Lower leg skin (tissue), 4 donors: ENCODE data around the gene SBNO1. TPM values are rescaled to one million over a fixed set of nuclear protein-coding genes. Genes with fewer than 3 reads are reported as not detected.

Experiments
- DNase-seq, 2 donors: peaks; one replicate each; pipeline ENCODE4 v3.0.0-alpha.2; 2019; ENCODE audit warnings: low spot score in 2 of 2
- H3K4me3 ChIP-seq: fragments of 200-600 bp; sonication (generic); 2 replicates; pipeline ENCODE4 v1.5.1; 2017; ENCODE audit warnings: mild to moderate bottlenecking, low read depth; ENCODE audit not compliant: poor library complexity, severe bottlenecking
- CTCF ChIP-seq, 3 donors: fragments of 450-650 bp; IDR thresholded peaks; one replicate each; pipeline ENCODE4 v1.5.1; 2016; ENCODE audit warnings: antibody characterized with exemption in 3 of 3, mild to moderate bottlenecking in 3 of 3, moderate library complexity in 2 of 3
- POLR2A ChIP-seq, 2 donors: fragments of 450-650 bp; IDR thresholded peaks; one replicate each; pipeline ENCODE4 v1.6.1; 2016 to 2017; ENCODE audit warnings: antibody characterized with exemption in 2 of 2, mild to moderate bottlenecking in 1 of 2, moderate library complexity in 1 of 2
- WGBS, 2 donors: methylation state at CpG; one replicate each; pipeline ENCODE4 v1.1.5; 2018; 5-methylcytosine and 5-hydroxymethylcytosine counted together
- intact Hi-C: fragments of 100-400 bp; cut with DNase I; formaldehyde crosslinking; loops from one replicate; pipeline ENCODE4 v1.15.0; 2023; ENCODE audit warnings: low total_unique reads
- total RNA-seq, 4 donors: library from RNA; depleted of rRNA; stranded (reverse); fragments of >200 nt; gene quantifications; one replicate each; pipeline ENCODE4 v1.1.0, GENCODE V29; 2016

The SBNO1 gene
- total RNA-seq, 4 donors from 2014 or later, result 18.6 to 22.3 (median 20.8) TPM

- DNase-seq, result no peak
- intact Hi-C loops, result no loop called here
- H3K4me3 ChIP-seq, result no peak overlapping the region
- WGBS, 2 donors, result 85 to 86% methylated on average over 14 to 15 of the region's 15 CpGs
- TF ChIP-seq CTCF (IDR thresholded peaks at IDR 0.05) (no peak), POLR2A (IDR thresholded peaks at IDR 0.05) (no peak)
Measured at GRCh38 chr12:123401753-123402683, 37.4 kb upstream of the SBNO1 start.

GRCh38 chr12:123399255-123399617, 34.6 kb upstream of the SBNO1 start:
- 62 to 65% methylated on average over 6 of the region's 6 CpGs for WGBS, 2 donors
- TF ChIP-seq POLR2A (IDR thresholded peaks at IDR 0.05), result no peak
- no peak for TF ChIP-seq CTCF (IDR thresholded peaks at IDR 0.05)
- DNase-seq, result no peak
- no peak overlapping the region for H3K4me3 ChIP-seq
- intact Hi-C loops, result no loop called here

GRCh38 chr12:123398550-123399254, 34.1 kb upstream of the SBNO1 start:
- DNase-seq, result peak in 1 of 2 donors; percentile 85
- intact Hi-C loops, result no loop called here
- no peak for TF ChIP-seq CTCF (IDR thresholded peaks at IDR 0.05)
- TF ChIP-seq POLR2A (IDR thresholded peaks at IDR 0.05), result no peak
- no peak overlapping the region for H3K4me3 ChIP-seq
- WGBS, 2 donors, result 55 to 57% methylated on average over 10 to 12 of the region's 14 CpGs

- DNase-seq, result no peak
- intact Hi-C loops, result no loop called here
- no peak overlapping the region for H3K4me3 ChIP-seq
- WGBS, 2 donors, result 66 to 74% methylated on average over 10 of the region's 10 CpGs
- no peak for TF ChIP-seq POLR2A (IDR thresholded peaks at IDR 0.05)
- TF ChIP-seq CTCF (IDR thresholded peaks at IDR 0.05), result no peak
Measured at GRCh38 chr12:123398177-123398549, 33.5 kb upstream of the SBNO1 start.

GRCh38 chr12:123397400-123397799, 32.8 kb upstream of the SBNO1 start:
- no peak for DNase-seq
- TF ChIP-seq POLR2A (IDR thresholded peaks at IDR 0.05), result no peak
- TF ChIP-seq CTCF (IDR thresholded peaks at IDR 0.05), result no peak
- no peak overlapping the region for H3K4me3 ChIP-seq
- 75 to 84% methylated on average over 6 of the region's 6 CpGs for WGBS, 2 donors
- intact Hi-C loops, result no loop called here
